Measurements from ENCODE around the gene TMEM72.
A peak's percentile ranks its signal among the peaks of the same experiment; 100 is the strongest.

TMEM72 gene

GRCh38 chr10:44874166-44874565 is 37.0 kb upstream of the TMEM72 start:
- DNase-seq (ENCODE audit: low read depth, low spot score), result no peak
- no peak overlapping the region for H3K27ac ChIP-seq (ENCODE audit: low read length)
- H3K36me3 ChIP-seq (ENCODE audit: control insufficient read depth, insufficient read depth, low read length), result no peaks in the 10 kb centered on the region
- H3K9me3 ChIP-seq (ENCODE audit: control insufficient read depth, insufficient read depth, low read length), result no peaks in the 10 kb centered on the region
- H3K4me3 ChIP-seq (ENCODE audit: low read length), result no peak overlapping the region
- H3K4me1 ChIP-seq (ENCODE audit: control insufficient read depth, insufficient read depth, low read length), result no peaks in the 10 kb centered on the region
- H3K27me3 ChIP-seq (ENCODE audit: control insufficient read depth, insufficient read depth, low read length), result no peaks in the 10 kb centered on the region
- no CpG with 5 or more reads among the region's 1 CpG for WGBS (ENCODE audit: insufficient coverage, insufficient read length)

GRCh38 chr10:44878706-44879530 is 32.2 kb upstream of the TMEM72 start:
- H3K36me3 ChIP-seq (ENCODE audit: control insufficient read depth, insufficient read depth, low read length), result no peaks in the 10 kb centered on the region
- no peaks in the 10 kb centered on the region for H3K4me1 ChIP-seq (ENCODE audit: control insufficient read depth, insufficient read depth, low read length)
- no CpG with 5 or more reads among the region's 29 CpGs for WGBS (ENCODE audit: insufficient coverage, insufficient read length)
- H3K27ac ChIP-seq (ENCODE audit: low read length), result no peak overlapping the region
- H3K27me3 ChIP-seq (ENCODE audit: control insufficient read depth, insufficient read depth, low read length), result no peaks in the 10 kb centered on the region; the same call in 1 of the 2 replicates
- peak; percentile 85 for DNase-seq (ENCODE audit: low read depth, low spot score)
- no peaks in the 10 kb centered on the region for H3K9me3 ChIP-seq (ENCODE audit: control insufficient read depth, insufficient read depth, low read length)
- H3K4me3 ChIP-seq (ENCODE audit: low read length), result peak overlapping the region; percentile 12; the same call in 1 of the 2 replicates

- no CpG with 5 or more reads among the region's 14 CpGs for WGBS (ENCODE audit: insufficient coverage, insufficient read length)
- Histone ChIP-seq H3K4me1 (ENCODE audit: control insufficient read depth, insufficient read depth, low read length) (no peaks in the 10 kb centered on the region), H3K27ac (ENCODE audit: low read length) (no peak overlapping the region), H3K4me3 (ENCODE audit: low read length) (no peak overlapping the region), H3K27me3 (ENCODE audit: control insufficient read depth, insufficient read depth, low read length) (no peaks in the 10 kb centered on the region; the same call in 1 of the 2 replicates), H3K9me3 (ENCODE audit: control insufficient read depth, insufficient read depth, low read length) (no peaks in the 10 kb centered on the region), H3K36me3 (ENCODE audit: control insufficient read depth, insufficient read depth, low read length) (no peaks in the 10 kb centered on the region)
- no peak for DNase-seq (ENCODE audit: low read depth, low spot score)
These were observed 31.6 kb upstream of the TMEM72 start for GRCh38 chr10:44879531-44879899.

- H3K4me1 ChIP-seq (ENCODE audit: control insufficient read depth, insufficient read depth, low read length), result no peaks in the 10 kb centered on the region
- H3K4me3 ChIP-seq (ENCODE audit: low read length), result no peak overlapping the region
- DNase-seq (ENCODE audit: low read depth, low spot score), result no peak
- H3K9me3 ChIP-seq (ENCODE audit: control insufficient read depth, insufficient read depth, low read length), result no peaks in the 10 kb centered on the region
- no peak overlapping the region for H3K27ac ChIP-seq (ENCODE audit: low read length)
- no peaks in the 10 kb centered on the region for H3K36me3 ChIP-seq (ENCODE audit: control insufficient read depth, insufficient read depth, low read length)
- 90% methylated on average over 1 of the region's 17 CpGs for WGBS (ENCODE audit: insufficient coverage, insufficient read length)
- H3K27me3 ChIP-seq (ENCODE audit: control insufficient read depth, insufficient read depth, low read length), result no peaks in the 10 kb centered on the region; the same call in 1 of the 2 replicates
These were observed 30.9 kb upstream of the TMEM72 start for GRCh38 chr10:44880090-44880715.

GRCh38 chr10:44881649-44882048 is 29.5 kb upstream of the TMEM72 start:
- Histone ChIP-seq H3K36me3 (ENCODE audit: control insufficient read depth, insufficient read depth, low read length) (no peaks in the 10 kb centered on the region), H3K27me3 (ENCODE audit: control insufficient read depth, insufficient read depth, low read length) (no peaks in the 10 kb centered on the region; the same call in 1 of the 2 replicates), H3K4me3 (ENCODE audit: low read length) (no peak overlapping the region), H3K27ac (ENCODE audit: low read length) (no peak overlapping the region), H3K4me1 (ENCODE audit: control insufficient read depth, insufficient read depth, low read length) (no peaks in the 10 kb centered on the region), H3K9me3 (ENCODE audit: control insufficient read depth, insufficient read depth, low read length) (no peaks in the 10 kb centered on the region)
- WGBS (ENCODE audit: insufficient coverage, insufficient read length), result no CpG with 5 or more reads among the region's 7 CpGs
- no peak for DNase-seq (ENCODE audit: low read depth, low spot score)

GRCh38 chr10:44882166-44882720 is 28.9 kb upstream of the TMEM72 start:
- Histone ChIP-seq H3K27ac (ENCODE audit: low read length) (no peak overlapping the region), H3K27me3 (ENCODE audit: control insufficient read depth, insufficient read depth, low read length) (no peaks in the 10 kb centered on the region; the same call in 1 of the 2 replicates), H3K36me3 (ENCODE audit: control insufficient read depth, insufficient read depth, low read length) (no peaks in the 10 kb centered on the region), H3K9me3 (ENCODE audit: control insufficient read depth, insufficient read depth, low read length) (no peaks in the 10 kb centered on the region), H3K4me3 (ENCODE audit: low read length) (no peak overlapping the region), H3K4me1 (ENCODE audit: control insufficient read depth, insufficient read depth, low read length) (no peaks in the 10 kb centered on the region)
- no peak for DNase-seq (ENCODE audit: low read depth, low spot score)
- no CpG with 5 or more reads among the region's 6 CpGs for WGBS (ENCODE audit: insufficient coverage, insufficient read length)

GRCh38 chr10:44883593-44884331 is 27.4 kb upstream of the TMEM72 start:
- Histone ChIP-seq H3K9me3 (ENCODE audit: control insufficient read depth, insufficient read depth, low read length) (no peaks in the 10 kb centered on the region), H3K27ac (ENCODE audit: low read length) (no peak overlapping the region), H3K36me3 (ENCODE audit: control insufficient read depth, insufficient read depth, low read length) (no peaks in the 10 kb centered on the region), H3K4me1 (ENCODE audit: control insufficient read depth, insufficient read depth, low read length) (no peaks in the 10 kb centered on the region), H3K4me3 (ENCODE audit: low read length) (no peak overlapping the region), H3K27me3 (ENCODE audit: control insufficient read depth, insufficient read depth, low read length) (no peaks in the 10 kb centered on the region; the same call in 1 of the 2 replicates)
- WGBS (ENCODE audit: insufficient coverage, insufficient read length), result no CpG with 5 or more reads among the region's 8 CpGs
- DNase-seq (ENCODE audit: low read depth, low spot score), result no peak

- Histone ChIP-seq H3K27ac (ENCODE audit: low read length) (no peak overlapping the region), H3K4me3 (ENCODE audit: low read length) (no peak overlapping the region), H3K36me3 (ENCODE audit: control insufficient read depth, insufficient read depth, low read length) (no peaks in the 10 kb centered on the region), H3K9me3 (ENCODE audit: control insufficient read depth, insufficient read depth, low read length) (no peaks in the 10 kb centered on the region), H3K27me3 (ENCODE audit: control insufficient read depth, insufficient read depth, low read length) (no peaks in the 10 kb centered on the region), H3K4me1 (ENCODE audit: control insufficient read depth, insufficient read depth, low read length) (no peaks in the 10 kb centered on the region)
- WGBS (ENCODE audit: insufficient coverage, insufficient read length), result no CpG with 5 or more reads among the region's 6 CpGs
- no peak for DNase-seq (ENCODE audit: low read depth, low spot score)
These were observed 25.4 kb upstream of the TMEM72 start for GRCh38 chr10:44885710-44886109.

- Histone ChIP-seq H3K36me3 (ENCODE audit: control insufficient read depth, insufficient read depth, low read length) (no peaks in the 10 kb centered on the region), H3K9me3 (ENCODE audit: control insufficient read depth, insufficient read depth, low read length) (no peaks in the 10 kb centered on the region), H3K4me3 (ENCODE audit: low read length) (no peak overlapping the region), H3K27ac (ENCODE audit: low read length) (no peak overlapping the region), H3K4me1 (ENCODE audit: control insufficient read depth, insufficient read depth, low read length) (no peaks in the 10 kb centered on the region), H3K27me3 (ENCODE audit: control insufficient read depth, insufficient read depth, low read length) (no peaks in the 10 kb centered on the region)
- no peak for DNase-seq (ENCODE audit: low read depth, low spot score)
- WGBS (ENCODE audit: insufficient coverage, insufficient read length), result no CpG with 5 or more reads among the region's 5 CpGs
These were observed 24.2 kb upstream of the TMEM72 start for GRCh38 chr10:44886966-44887365.

- Histone ChIP-seq H3K27me3 (ENCODE audit: control insufficient read depth, insufficient read depth, low read length) (no peaks in the 10 kb centered on the region), H3K9me3 (ENCODE audit: control insufficient read depth, insufficient read depth, low read length) (no peaks in the 10 kb centered on the region), H3K27ac (ENCODE audit: low read length) (no peak overlapping the region), H3K4me3 (ENCODE audit: low read length) (no peak overlapping the region), H3K4me1 (ENCODE audit: control insufficient read depth, insufficient read depth, low read length) (no peaks in the 10 kb centered on the region), H3K36me3 (ENCODE audit: control insufficient read depth, insufficient read depth, low read length) (no peaks in the 10 kb centered on the region)
- WGBS (ENCODE audit: insufficient coverage, insufficient read length), result no CpG with 5 or more reads among the region's 4 CpGs
- no peak for DNase-seq (ENCODE audit: low read depth, low spot score)
These were observed 22.3 kb upstream of the TMEM72 start for GRCh38 chr10:44888886-44889285.
